ENCODE data around the gene ATXN1.

Gene ATXN1

GRCh38 chr6:16544521-16544920 is 216.7 kb downstream of the ATXN1 start:
- no peaks in the 10 kb centered on the region for H3K36me3 ChIP-seq (ENCODE audit: low read length)
- TF ChIP-seq EZH2phosphoT487 (conservative IDR thresholded peaks at IDR 0.05; ENCODE audit: low read length), result no peak
- H3K27me3 ChIP-seq (ENCODE audit: low read length), result no peaks in the 10 kb centered on the region
- no peak overlapping the region for H3K9ac ChIP-seq (ENCODE audit: low read length)
- no peaks in the 10 kb centered on the region for H3K9me3 ChIP-seq (ENCODE audit: insufficient read depth, low read length)
- no peaks in the 10 kb centered on the region for H3K9me2 ChIP-seq (replicated peaks; ENCODE audit: insufficient read depth, low read length)
- H3K79me2 ChIP-seq (ENCODE audit: insufficient read depth, low read length), result no peaks in the 10 kb centered on the region
- H3K4me2 ChIP-seq (ENCODE audit: low read depth, low read length, poor library complexity, severe bottlenecking), result no peak overlapping the region
- no peaks in the 10 kb centered on the region for H4K20me1 ChIP-seq (ENCODE audit: low read depth, low read length)
- no peak overlapping the region for H3K27ac ChIP-seq (ENCODE audit: low read depth, low read length)
- no peak overlapping the region for H3K4me3 ChIP-seq (ENCODE audit: insufficient read depth, low read length, poor library complexity, severe bottlenecking)
- H3F3A ChIP-seq (ENCODE audit: insufficient read depth), result no peaks in the 10 kb centered on the region
- H2AFZ ChIP-seq (ENCODE audit: low read depth, low read length, severe bottlenecking), result no peak overlapping the region

GRCh38 chr6:16544006-16544405 is 217.3 kb downstream of the ATXN1 start:
- TF ChIP-seq CTCF (IDR thresholded peaks at IDR 0.05; ENCODE audit: insufficient read depth, low read length, poor library complexity, severe bottlenecking), result no peak
- TF ChIP-seq EZH2phosphoT487 (conservative IDR thresholded peaks at IDR 0.05; ENCODE audit: low read length), result no peak
- no peak overlapping the region for H3K27ac ChIP-seq (ENCODE audit: low read depth, low read length)
- no peaks in the 10 kb centered on the region for H3K27me3 ChIP-seq (ENCODE audit: low read length)
- H3K9ac ChIP-seq (ENCODE audit: low read length), result no peak overlapping the region
- no peak overlapping the region for H2AFZ ChIP-seq (ENCODE audit: low read depth, low read length, severe bottlenecking)
- no peaks in the 10 kb centered on the region for H3K36me3 ChIP-seq (ENCODE audit: low read length)
- no peaks in the 10 kb centered on the region for H3K79me2 ChIP-seq (ENCODE audit: insufficient read depth, low read length)
- H3K4me2 ChIP-seq (ENCODE audit: low read depth, low read length, poor library complexity, severe bottlenecking), result no peak overlapping the region
- no peaks in the 10 kb centered on the region for H3K9me2 ChIP-seq (replicated peaks; ENCODE audit: insufficient read depth, low read length)
- no peaks in the 10 kb centered on the region for H3F3A ChIP-seq (ENCODE audit: insufficient read depth)
- H4K20me1 ChIP-seq (ENCODE audit: low read depth, low read length), result no peaks in the 10 kb centered on the region
- no peak overlapping the region for H3K4me3 ChIP-seq (ENCODE audit: insufficient read depth, low read length, poor library complexity, severe bottlenecking)
- no peaks in the 10 kb centered on the region for H3K9me3 ChIP-seq (ENCODE audit: insufficient read depth, low read length)

GRCh38 chr6:16543521-16543920 is 217.7 kb downstream of the ATXN1 start:
- no peaks in the 10 kb centered on the region for H3K79me2 ChIP-seq (ENCODE audit: insufficient read depth, low read length)
- H3K27ac ChIP-seq (ENCODE audit: low read depth, low read length), result no peak overlapping the region
- no peaks in the 10 kb centered on the region for H3K9me2 ChIP-seq (replicated peaks; ENCODE audit: insufficient read depth, low read length)
- H3F3A ChIP-seq (ENCODE audit: insufficient read depth), result no peaks in the 10 kb centered on the region
- no peaks in the 10 kb centered on the region for H3K36me3 ChIP-seq (ENCODE audit: low read length)
- H3K9me3 ChIP-seq (ENCODE audit: insufficient read depth, low read length), result no peaks in the 10 kb centered on the region
- H3K4me2 ChIP-seq (ENCODE audit: low read depth, low read length, poor library complexity, severe bottlenecking), result no peak overlapping the region
- no peak overlapping the region for H2AFZ ChIP-seq (ENCODE audit: low read depth, low read length, severe bottlenecking)
- no peak overlapping the region for H3K4me3 ChIP-seq (ENCODE audit: insufficient read depth, low read length, poor library complexity, severe bottlenecking)
- no peaks in the 10 kb centered on the region for H3K27me3 ChIP-seq (ENCODE audit: low read length)
- TF ChIP-seq CTCF (IDR thresholded peaks at IDR 0.05; ENCODE audit: insufficient read depth, low read length, poor library complexity, severe bottlenecking) (no peak), EZH2phosphoT487 (conservative IDR thresholded peaks at IDR 0.05; ENCODE audit: low read length) (no peak)
- no peak overlapping the region for H3K9ac ChIP-seq (ENCODE audit: low read length)
- no peaks in the 10 kb centered on the region for H4K20me1 ChIP-seq (ENCODE audit: low read depth, low read length)

- Histone ChIP-seq H3K4me3 (ENCODE audit: insufficient read depth, low read length, poor library complexity, severe bottlenecking) (no peak overlapping the region), H3K27me3 (ENCODE audit: low read length) (no peaks in the 10 kb centered on the region), H3K9ac (ENCODE audit: low read length) (no peak overlapping the region), H3K27ac (ENCODE audit: low read depth, low read length) (no peak overlapping the region), H2AFZ (ENCODE audit: low read depth, low read length, severe bottlenecking) (no peak overlapping the region), H4K20me1 (ENCODE audit: low read depth, low read length) (no peaks in the 10 kb centered on the region), H3K36me3 (ENCODE audit: low read length) (no peaks in the 10 kb centered on the region), H3K4me2 (ENCODE audit: low read depth, low read length, poor library complexity, severe bottlenecking) (no peak overlapping the region), H3K79me2 (ENCODE audit: insufficient read depth, low read length) (no peaks in the 10 kb centered on the region), H3K9me3 (ENCODE audit: insufficient read depth, low read length) (no peaks in the 10 kb centered on the region), H3F3A (ENCODE audit: insufficient read depth) (no peaks in the 10 kb centered on the region), H3K9me2 (replicated peaks; ENCODE audit: insufficient read depth, low read length) (no peaks in the 10 kb centered on the region)
- no peak for TF ChIP-seq EZH2phosphoT487 (conservative IDR thresholded peaks at IDR 0.05; ENCODE audit: low read length)
- no peak for TF ChIP-seq CTCF (IDR thresholded peaks at IDR 0.05; ENCODE audit: insufficient read depth, low read length, poor library complexity, severe bottlenecking)
Observed at GRCh38 chr6:16542070-16542469, 219.2 kb downstream of the ATXN1 start.
